ENCODE measurements around the gene STUB1.
A peak's percentile ranks its signal among the peaks of the same experiment; 100 is the strongest.
"Not testable (repeated sequence)": the region's sequence is repeated elsewhere in the genome, so short reads cannot be mapped to it uniquely, and the experiment has no call there.

The STUB1 gene

DNA sequence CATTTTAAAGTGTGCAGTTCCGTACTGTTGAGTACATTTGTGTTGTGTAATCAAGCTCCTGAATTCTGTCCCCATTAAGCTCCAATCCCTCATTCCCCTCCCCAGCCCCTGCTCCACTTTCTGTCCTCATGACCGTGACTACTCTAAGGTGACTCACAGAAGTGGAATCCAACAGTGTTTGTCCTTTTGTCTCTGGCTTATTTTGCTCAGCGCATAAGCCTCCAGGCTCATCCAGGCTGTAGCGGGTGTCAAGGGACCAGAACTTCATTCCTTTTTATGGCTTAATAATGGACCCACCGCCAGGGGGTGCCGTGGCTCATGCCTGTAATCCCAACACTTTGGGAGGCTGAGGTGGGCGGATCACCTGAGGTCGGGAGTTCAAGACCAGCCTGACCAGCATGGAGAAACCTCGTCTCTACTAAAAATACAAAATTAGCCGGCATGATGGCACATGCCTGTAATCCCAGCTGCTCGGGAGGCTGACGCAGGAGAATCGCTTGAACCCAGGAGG, 32.6 kb downstream of the STUB1 start:
- not testable (repeated sequence) for DNase-seq (ENCODE audit: low spot score)

DNA sequence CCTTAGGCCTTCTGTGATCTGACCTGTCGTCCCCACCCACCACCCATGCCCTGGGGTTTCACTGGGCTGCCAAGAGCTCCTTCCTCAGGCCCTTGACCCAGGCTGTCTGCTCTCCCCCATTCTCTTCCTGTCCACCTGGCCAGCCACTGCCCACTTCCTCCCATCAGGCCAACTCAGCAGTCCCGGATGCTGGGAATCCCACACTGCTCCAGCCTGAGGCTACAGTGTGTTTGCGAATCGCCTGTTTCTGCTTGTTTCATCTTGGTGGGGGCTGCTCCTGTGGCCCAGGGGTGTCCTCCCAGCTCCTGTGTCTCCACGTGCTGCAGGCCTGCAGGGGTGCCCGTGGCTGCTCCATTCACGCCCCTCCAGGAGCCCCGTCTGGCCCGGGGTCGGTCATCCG, 33.9 kb downstream of the STUB1 start:
- no peak for DNase-seq (ENCODE audit: low spot score)

DNA sequence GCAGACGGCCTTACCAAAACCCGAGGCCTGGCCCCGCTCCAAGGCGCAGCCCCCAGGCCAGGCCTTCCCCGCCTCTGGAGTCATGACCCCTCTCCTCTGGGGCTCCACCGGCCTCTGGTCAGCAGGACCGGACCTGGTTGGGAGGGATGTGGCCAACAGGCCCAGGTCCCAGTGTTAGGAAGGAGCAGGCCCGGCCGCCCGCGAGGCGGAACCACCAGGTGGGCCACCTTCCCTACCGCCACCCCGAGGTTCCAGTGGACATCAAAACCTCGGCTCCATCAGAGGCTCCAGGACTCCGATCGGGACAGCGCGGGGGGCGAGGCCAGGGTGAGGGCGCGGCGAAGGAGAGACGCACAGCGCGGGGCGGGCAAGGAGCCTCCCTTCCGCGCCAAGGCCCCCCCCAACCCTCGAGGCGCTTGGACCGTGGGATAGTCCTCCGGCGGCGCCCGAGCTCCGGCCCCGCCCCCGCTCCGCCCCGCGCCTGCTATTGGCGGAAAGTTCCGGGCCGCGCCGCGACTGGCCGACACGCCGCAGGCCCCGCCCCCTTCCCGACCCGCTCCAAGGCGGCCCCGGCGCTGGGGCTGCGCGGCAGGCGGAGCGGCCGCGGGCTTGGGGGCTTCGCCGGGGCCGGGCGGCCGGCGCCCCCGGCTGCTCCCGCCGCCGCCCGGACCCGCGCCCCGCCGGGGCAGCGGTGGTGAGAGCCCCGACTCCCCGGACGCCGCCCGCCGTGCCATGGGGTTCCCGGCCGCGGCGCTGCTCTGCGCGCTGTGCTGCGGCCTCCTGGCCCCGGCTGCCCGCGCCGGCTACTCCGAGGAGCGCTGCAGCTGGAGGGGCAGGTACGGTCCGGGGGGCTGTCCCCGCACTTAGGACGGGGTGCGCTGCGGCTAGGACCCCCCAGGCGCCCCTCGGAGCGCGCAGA, 34.6 kb downstream of the STUB1 start, which contains the start of gene METRN:
Gene METRN (plus strand): TSS at position 561 of the 919 bp plus-strand sequence. CDS start 172 bp downstream, at position 733.
- peak; percentile 90 for DNase-seq (ENCODE audit: low spot score)

DNA sequence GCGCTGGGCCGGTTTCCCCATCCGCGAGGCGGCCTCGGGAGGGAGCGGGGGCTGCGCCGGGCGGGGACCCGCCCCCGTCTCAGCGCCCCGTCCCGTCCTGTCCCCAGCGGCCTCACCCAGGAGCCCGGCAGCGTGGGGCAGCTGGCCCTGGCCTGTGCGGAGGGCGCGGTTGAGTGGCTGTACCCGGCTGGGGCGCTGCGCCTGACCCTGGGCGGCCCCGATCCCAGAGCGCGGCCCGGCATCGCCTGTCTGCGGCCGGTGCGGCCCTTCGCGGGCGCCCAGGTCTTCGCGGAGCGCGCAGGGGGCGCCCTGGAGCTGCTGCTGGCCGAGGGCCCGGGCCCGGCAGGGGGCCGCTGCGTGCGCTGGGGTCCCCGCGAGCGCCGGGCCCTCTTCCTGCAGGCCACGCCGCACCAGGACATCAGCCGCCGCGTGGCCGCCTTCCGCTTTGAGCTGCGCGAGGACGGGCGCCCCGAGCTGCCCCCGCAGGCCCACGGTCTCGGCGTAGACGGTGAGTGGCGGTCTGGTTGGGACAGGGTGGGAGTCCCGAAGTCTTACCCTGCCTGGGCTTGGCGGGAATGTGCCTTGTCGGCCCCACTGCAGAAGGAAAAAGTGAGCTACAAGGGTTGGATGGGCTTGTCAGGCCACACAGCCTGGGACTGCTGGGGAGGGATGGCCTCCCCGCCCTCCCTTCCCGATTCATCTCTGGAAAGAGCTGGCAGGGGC, 35.4 kb downstream of the STUB1 start:
- peak; percentile 49 for DNase-seq (ENCODE audit: low spot score)

DNA sequence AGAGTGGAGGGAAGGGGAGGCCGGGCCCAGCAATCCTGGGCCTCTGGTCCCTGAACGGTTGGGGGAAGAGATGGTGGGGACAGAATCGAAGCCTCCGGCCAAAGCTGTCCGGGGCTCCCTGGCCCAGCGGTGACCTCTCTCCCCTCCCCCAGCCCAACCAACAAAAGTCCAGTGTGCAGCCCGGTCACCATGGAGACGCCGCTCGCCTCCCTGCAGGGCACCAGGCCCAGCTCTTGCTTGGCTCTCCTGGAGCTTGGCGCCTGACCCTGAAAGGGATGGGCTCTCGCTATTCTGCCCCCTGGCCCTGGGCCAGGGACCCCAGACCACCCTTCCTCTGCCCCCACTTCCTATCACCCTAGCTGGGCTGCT, 36.0 kb downstream of the STUB1 start:
- DNase-seq (ENCODE audit: low spot score), result peak; percentile 96

DNA sequence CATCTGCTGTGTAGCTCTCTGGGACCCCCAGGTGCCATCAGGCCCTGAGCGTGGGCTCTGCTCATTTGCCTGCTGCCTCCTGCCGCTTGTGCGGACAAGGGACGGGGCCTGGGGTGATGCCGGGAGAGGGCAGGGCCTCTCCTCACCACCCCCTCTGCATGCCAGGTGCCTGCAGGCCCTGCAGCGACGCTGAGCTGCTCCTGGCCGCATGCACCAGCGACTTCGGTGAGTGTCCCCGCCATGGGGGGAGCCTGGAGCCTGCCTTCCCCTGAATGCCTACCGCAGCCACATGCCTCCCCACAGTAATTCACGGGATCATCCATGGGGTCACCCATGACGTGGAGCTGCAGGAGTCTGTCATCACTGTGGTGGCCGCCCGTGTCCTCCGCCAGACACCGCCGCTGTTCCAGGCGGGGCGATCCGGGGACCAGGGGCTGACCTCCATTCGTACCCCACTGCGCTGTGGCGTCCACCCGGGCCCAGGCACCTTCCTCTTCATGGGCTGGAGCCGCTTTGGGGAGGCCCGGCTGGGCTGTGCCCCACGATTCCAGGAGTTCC, 36.6 kb downstream of the STUB1 start:
- no peak for DNase-seq (ENCODE audit: low spot score)

DNA sequence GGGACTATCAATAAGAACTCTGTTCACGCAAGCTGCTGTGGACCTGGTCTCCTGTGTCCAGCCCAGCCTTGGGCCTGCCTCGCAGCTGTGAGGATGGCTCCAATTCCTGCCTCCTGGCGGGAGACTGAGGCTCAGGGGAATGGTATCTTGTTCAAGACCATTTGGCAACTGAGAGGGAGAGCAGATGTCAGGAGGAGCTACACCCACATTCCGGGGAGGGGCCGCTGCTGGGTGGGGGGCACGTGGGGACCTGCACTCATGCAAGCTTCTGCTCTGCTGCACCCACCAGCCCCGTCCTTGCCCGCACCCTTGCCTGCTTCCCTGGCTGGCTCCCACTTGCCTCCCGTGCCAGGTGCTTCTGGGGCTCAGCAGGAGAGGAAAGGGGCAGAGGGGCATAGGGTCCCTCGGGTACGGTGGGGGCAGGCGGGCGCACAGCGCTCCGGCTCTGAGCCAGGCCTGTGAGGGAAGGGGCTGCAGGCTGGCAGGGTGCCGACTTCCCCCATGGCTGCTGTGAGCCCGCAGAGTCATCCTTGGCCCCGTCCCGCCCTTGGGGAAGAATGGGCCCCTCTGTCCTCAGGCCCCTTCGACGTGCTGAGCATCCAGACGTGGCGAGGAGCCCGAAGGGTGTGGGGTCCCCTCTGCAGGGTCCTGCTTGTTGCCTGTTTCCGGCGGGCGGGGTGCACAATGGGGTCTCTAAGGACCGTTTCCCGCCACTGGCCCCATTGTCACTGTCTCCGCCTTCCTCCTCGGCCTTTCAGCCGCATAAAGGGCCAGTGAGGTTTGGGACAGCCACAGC, 37.4 kb downstream of the STUB1 start:
- DNase-seq (ENCODE audit: low spot score), result peak; percentile 31

DNA sequence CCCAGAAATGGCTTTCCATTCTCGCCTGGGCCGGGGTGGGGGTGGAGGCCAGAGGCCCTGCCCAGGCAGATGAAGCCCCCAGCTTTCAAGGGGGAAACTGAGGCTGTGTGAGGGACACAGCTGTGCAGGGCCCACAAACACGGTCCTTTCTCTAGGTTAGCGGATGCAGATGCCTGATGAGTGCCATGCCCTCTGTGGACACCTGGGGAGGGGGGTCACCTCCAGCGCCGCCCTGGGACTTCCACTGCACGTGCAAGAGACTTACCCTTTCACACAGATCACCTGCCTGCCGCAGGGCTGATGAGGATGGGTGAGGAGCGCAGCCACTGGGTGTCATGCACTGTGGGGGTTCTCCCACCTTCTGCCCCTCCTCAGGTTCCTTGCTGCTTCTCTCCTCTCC, 38.2 kb downstream of the STUB1 start:
- no peak for DNase-seq (ENCODE audit: low spot score)

DNA sequence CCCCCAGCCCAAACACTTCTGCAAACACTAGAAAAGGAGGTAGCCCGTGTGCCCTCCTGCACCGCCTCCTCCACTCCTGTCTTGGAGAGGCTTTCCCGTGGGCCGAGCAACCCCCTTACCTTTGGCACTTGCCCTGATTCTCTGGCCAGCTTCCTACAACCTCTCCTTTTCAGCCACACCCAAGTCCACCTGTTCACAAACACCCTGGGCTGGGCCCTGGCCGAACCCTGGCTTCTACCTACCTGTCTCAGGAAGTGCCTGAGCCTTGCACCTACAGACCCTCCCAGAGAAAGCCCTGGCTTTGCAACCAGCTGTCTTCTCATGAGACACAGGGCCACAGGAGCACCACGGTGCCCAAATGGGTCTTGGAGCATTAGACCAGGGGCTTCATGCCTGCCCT, 38.7 kb downstream of the STUB1 start:
- DNase-seq (ENCODE audit: low spot score), result no peak

DNA sequence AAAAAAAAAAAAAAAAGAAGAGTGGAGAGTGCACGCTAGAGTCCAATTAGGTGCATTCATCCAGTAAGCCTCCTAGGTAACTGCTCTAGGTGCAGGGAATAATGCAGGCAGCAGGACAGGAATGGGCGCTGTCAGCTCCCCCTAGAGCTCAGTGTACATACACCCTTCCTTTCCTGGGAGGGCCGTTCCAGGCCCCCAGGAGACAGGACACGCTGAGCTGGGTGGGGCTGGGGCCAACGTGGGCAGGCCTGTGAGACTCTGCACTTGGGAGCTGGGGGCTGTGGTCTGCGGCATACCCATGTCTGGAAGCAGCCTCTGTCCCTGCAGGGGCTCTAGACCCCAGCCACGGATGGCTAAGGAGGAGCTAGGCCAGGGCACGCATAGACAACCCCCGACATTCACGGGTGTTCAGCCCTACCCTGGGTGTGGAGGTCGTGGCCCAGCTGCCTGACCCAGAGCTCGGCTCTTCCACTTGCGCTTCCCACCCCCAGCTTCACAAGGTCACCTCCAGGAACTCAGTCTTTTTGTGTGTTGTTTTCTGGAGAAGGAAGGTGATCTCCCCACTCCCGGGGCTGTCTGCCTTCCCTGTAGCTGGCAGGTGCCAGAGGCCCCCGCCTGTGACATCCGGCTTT, 39.7 kb downstream of the STUB1 start:
- peak; percentile 19 for DNase-seq (ENCODE audit: low spot score)

DNA sequence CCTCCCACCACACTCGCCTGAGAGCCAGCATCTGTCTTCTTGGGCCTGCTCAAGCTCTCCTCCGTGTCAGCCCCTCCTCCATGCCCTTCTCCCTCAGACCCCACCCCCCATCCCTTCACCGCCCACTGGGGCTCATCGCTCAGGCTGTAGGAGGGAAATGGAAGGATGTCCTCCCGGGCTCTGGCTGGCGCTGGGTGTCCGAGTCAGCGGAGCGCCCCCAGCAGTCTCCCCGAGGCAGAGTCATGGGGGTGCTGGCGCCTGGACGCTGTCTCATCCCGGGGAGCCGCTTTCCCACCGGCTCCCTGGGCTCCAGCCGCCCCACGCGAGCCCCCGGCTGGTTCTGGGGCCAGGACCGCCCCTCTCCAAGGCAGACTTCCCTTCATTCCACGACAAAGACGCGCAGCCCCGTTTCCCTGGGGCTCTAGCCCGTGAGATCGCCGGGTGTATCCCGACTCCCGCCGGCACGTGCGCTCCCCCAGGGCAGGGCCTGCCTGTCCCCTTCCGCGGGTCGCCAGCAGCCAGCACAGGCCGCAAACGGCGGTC, 40.3 kb downstream of the STUB1 start:
- peak; percentile 75 for DNase-seq (ENCODE audit: low spot score)

DNA sequence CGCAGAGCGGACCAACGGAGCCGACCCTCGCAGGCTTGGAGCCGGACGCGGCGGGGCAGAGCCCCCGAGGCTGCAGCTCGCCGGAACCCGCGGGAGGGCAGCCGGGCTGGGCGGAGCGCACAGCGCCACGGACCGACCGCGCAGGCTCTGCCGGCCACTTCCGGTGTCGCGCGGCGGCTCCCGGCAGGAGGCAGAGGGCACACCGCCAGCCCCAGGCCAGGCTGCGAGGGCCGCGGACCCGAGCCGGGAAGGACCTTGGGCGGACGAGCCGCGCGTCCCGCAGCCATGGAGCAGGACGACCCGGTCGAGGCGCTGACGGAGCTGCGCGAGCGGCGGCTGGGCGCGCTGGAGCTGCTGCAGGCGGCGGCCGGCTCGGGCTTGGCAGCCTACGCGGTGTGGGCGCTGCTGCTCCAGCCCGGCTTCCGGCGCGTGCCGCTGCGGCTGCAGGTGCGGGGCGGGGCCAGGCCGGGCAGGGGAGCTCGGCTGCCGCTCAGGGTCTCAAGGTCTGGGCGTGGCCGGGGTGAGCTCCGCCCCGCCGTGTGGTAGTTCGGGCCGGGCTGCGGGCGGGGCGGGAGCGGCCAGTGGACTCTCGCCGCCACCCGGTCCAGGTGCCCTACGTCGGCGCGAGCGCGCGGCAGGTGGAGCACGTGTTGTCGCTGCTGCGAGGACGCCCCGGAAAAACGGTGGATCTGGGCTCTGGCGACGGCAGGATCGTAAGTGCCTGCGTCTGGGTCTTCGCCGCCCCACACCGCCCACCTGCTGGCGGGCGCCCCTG, 41.0 kb downstream of the STUB1 start, which contains the start of gene ANTKMT:
Gene ANTKMT (plus strand): TSS at position 157 of the 775 bp plus-strand sequence. CDS start 129 bp downstream, at position 286.
- peak; percentile 81 for DNase-seq (ENCODE audit: low spot score)

DNA sequence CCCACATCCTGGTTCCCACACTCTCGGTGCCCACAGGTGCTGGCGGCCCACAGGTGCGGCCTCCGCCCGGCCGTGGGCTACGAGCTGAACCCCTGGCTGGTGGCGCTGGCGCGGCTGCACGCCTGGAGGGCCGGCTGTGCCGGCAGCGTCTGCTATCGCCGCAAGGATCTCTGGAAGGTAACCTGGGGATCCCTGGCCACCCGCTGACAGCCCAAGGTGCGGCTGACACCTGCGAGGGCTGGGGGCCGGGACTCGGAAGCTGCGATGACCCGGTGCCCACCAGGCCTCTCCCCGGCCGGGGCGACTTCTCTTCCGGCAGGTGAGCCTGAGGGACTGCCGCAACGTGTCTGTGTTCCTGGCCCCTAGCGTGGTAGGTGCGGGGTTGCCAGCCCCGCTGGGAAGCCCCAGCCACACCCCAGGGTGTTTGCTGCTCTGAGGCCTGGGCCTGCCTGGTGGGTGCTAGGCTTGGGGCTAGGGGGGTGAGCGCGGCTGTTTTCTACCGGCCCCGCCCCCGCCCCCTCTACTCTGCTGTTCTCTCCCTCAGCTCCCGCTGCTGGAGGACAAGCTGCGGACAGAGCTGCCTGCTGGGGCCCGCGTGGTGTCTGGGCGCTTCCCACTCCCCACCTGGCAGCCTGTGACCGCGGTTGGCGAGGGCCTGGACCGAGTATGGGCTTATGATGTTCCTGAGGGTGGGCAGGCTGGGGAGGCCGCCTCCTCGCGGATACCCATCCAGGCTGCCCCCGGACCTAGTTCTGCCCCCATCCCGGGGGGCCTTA, 41.7 kb downstream of the STUB1 start:
- no peak for DNase-seq (ENCODE audit: low spot score)

DNA sequence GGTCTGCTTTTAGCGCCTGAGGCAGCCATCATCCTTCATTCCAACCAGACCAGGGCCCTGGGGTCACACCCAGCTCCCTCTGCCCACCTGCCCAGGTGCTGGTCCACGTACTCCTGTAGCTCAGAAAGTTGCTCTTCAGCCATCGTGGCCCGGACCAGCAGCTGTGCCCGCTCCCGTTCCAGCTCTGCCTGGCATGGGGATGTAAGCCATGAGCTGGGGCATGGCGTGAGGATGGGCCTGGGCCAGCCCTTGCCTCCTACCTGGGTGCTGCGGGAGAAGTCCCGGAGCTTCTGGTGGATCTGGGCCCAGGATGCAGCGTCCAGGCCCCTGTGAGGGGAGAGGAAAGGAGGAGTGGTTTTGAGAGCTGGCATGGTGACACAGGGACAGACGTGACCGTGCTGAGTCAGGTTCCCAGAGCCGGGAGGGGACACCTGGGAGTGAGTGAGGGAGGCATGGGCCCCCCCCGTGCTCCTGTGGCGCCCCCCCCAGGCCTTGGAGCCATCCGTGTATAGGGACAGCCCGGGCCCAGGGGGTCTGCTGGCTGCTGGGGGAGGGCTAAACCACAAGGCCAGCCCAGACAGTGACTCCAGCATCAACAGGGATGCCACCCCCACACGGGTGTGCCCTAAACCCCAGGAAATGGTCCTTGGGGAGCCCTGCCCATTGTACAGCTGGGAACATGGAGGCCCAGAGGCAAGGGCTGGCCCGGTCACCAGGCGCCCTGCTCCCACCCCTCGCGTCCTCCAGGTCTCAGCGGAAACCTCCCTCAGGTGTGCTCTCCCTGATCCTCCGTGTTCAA, 42.8 kb downstream of the STUB1 start:
- no peak for DNase-seq (ENCODE audit: low spot score)

DNA sequence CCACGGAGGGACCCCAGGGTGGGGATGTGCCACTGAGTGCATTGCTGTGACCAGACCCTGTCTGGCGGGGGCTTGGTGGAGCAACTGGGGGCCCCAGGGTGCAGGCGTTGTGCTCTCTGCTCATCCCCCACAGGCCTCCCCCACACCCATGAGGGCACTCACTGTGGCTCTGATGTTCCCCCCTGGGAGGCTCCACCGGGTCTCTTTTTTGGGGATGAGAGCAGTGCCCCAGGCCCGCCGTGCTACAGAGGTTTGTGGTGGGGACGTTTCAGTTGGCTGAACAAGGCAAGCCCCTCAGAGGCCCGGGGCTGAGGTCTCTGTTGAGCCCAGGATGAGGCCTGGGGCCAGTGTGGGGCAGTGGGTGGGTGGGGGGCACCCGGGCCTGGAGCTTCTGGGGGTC, 43.5 kb downstream of the STUB1 start:
- no peak for DNase-seq (ENCODE audit: low spot score)

DNA sequence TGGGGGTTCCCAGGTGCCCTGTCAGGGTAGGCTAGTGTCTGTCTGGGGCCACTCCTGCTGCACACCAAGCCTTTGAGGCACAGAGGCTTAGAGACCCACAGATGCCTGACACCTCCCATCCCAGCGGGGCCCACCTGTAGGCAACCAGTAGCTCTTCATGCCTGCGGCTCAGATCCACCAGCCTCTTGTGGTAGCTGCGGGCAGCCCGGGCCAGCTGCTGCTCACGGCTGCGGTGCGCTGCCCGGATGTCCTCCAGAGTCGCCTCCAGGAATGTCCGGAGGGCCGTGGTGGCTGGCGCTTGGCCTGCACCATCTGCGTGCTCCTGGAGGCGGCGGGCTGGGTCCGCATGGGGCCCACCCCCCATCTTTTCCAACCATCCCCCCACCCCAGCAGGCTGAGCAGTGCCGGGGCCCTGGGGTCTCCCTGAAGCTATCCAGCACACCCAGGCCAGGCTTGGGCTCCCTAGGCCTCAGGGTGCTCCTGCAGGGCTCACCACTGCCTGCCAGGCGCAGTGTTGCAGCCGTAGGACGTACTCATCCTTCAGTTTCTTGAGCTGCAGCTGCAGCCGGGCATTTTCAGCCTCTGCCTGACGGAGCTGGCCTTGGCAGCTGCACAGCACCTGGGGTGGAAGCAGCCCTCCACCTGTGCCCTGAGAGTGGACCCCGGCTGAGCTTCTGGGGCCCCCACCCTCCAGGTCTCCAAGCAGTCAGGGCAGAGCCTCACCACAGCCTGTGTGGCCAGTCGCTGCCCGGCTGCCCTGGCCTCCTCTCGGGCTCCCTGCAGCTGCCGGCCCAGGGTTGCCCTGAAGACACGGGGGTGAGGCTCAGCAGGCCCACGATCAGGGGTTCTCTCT, 44.2 kb downstream of the STUB1 start:
- DNase-seq (ENCODE audit: low spot score), result no peak

DNA sequence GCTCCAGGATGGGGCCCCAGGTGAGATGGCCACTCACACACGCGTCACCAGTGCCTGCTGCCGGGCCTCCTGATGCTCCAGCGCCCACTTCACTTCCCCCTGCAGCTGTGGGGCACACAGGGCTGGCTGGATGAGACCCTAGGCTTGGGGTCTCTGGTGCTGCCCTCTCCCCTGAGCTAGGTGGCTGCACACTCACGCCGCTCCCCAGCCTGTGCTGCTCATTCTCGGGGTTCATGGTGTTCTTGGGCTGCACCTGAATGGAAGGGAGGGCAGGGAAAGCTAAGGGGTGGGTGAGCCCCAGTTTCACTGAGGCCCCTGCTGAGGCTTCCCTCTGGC, 44.8 kb downstream of the STUB1 start:
- no peak for DNase-seq (ENCODE audit: low spot score)
